ENCODE results near the gene CD8B.
"Not testable (repeated sequence)": the region's sequence is repeated elsewhere in the genome, so short reads cannot be mapped to it uniquely, and the experiment has no call there.

DNA sequence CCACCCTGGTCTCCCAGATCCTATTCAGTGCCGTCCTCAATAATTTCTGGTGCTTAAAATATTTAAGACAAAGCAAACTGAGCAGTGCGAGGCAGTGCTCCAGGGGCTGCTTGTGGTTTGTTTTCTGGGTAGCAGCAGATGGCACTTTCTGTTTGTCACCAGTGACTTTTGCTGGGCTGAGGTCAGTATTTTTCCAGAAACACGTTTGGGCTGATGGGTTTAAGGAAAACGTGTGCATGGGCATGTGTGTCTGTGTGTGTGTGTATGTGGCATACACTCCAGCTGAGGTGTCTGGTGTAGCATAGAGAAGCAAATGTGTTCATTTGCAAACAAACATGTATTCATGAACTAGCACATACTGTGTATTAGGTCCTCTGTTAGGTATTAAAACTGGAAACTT is 10.1 kb downstream of the CD8B start:
- not testable (repeated sequence) for TF ChIP-seq CTCF, POLR2AphosphoS5 (IDR thresholded peaks at IDR 0.05)
